Measurements from ENCODE around the gene DYNLT4. TPM values are rescaled to one million over a fixed set of nuclear protein-coding genes. Genes with fewer than 3 reads are reported as not detected.

DYNLT4 gene
- polyA plus RNA-seq, 1 donor (not counting 4 experiments of a cell fraction or from before 2014, with no cell fraction given), result not detected

GRCh38 chr1:44846985-44847384, 39.8 kb upstream of the DYNLT4 start:
- no peaks in the 10 kb centered on the region for H3K27me3 ChIP-seq (ENCODE audit: control insufficient read depth, extremely low read depth, insufficient read depth, low read length)
- H3K9me1 ChIP-seq (ENCODE audit: control insufficient read depth, extremely low read depth, insufficient read depth, low read length), result no peaks in the 10 kb centered on the region
- H3K36me3 ChIP-seq (ENCODE audit: control insufficient read depth in 2 of 2, extremely low read depth in 1 of 2, insufficient read depth in 2 of 2, low read length in 2 of 2), result no peaks in the 10 kb centered on the region
- TF ChIP-seq EZH2 (IDR thresholded peaks at IDR 0.05; ENCODE audit: low read length), result no peak
- TF ChIP-seq CTCF (optimal IDR thresholded peaks at IDR 0.05 in 1 of 3, IDR thresholded peaks at IDR 0.05 in 1 of 3, conservative IDR thresholded peaks at IDR 0.05 in 1 of 3; ENCODE audit: extremely low read depth in 1 of 3, insufficient read depth in 2 of 3, low read length in 3 of 3), result no peak
- no peaks in the 10 kb centered on the region for H4K20me1 ChIP-seq (ENCODE audit: control insufficient read depth, extremely low read depth, insufficient read depth, low read length)
- H3K79me2 ChIP-seq (ENCODE audit: control insufficient read depth, insufficient read depth, low read length), result no peaks in the 10 kb centered on the region
- H3K4me2 ChIP-seq (ENCODE audit: control insufficient read depth, extremely low read depth, insufficient read depth, low read depth, low read length), result no peak overlapping the region
- no peaks in the 10 kb centered on the region for H3K9me3 ChIP-seq (ENCODE audit: control insufficient read depth, low read depth, low read length)
- no peak overlapping the region for H3K9ac ChIP-seq (ENCODE audit: control insufficient read depth, extremely low read depth, insufficient read depth, low read length)
- H3K4me1 ChIP-seq (ENCODE audit: control insufficient read depth, extremely low read depth, insufficient read depth, low read length), result peaks cover 10% of the 10 kb centered on the region
- no peak overlapping the region for H3K4me3 ChIP-seq (ENCODE audit: control insufficient read depth in 2 of 3, extremely low read depth in 1 of 3, insufficient read depth in 2 of 3, low read depth in 1 of 3, low read length in 3 of 3)
- dilution Hi-C loops (cut with MboI; ENCODE audit: extremely low pct_ligation_motif_present, low sequenced_read_pairs), result no loop called here
- H2AFZ ChIP-seq (ENCODE audit: control insufficient read depth, low read length), result no peak overlapping the region
- DNase-seq (ENCODE audit: low read depth, low spot score), result no peak
- FAIRE-seq, result no peak
- H3K27ac ChIP-seq (ENCODE audit: control insufficient read depth, insufficient read depth, low read length), result no peak overlapping the region

GRCh38 chr1:44842862-44843655, 35.9 kb upstream of the DYNLT4 start, which contains the start of gene PTCH2:
PTCH2 (minus strand) TSS chr1:44843253; CDS start chr1:44842932, 321 bp downstream.
- Histone ChIP-seq H3K79me2 (ENCODE audit: control insufficient read depth, insufficient read depth, low read length) (no peaks in the 10 kb centered on the region), H3K36me3 (ENCODE audit: control insufficient read depth in 2 of 2, extremely low read depth in 1 of 2, insufficient read depth in 2 of 2, low read length in 2 of 2) (no peaks in the 10 kb centered on the region), H3K9me1 (ENCODE audit: control insufficient read depth, extremely low read depth, insufficient read depth, low read length) (no peaks in the 10 kb centered on the region), H3K4me1 (ENCODE audit: control insufficient read depth, extremely low read depth, insufficient read depth, low read length) (peaks cover 3% of the 10 kb centered on the region), H4K20me1 (ENCODE audit: control insufficient read depth, extremely low read depth, insufficient read depth, low read length) (no peaks in the 10 kb centered on the region), H3K9me3 (ENCODE audit: control insufficient read depth, low read depth, low read length) (no peaks in the 10 kb centered on the region), H2AFZ (ENCODE audit: control insufficient read depth, low read length) (peak within 1 kb of the TSS; percentile 62), H3K27me3 (ENCODE audit: control insufficient read depth, extremely low read depth, insufficient read depth, low read length) (no peaks in the 10 kb centered on the region), H3K9ac (ENCODE audit: control insufficient read depth, extremely low read depth, insufficient read depth, low read length) (peak within 1 kb of the TSS; percentile 54), H3K27ac (ENCODE audit: control insufficient read depth, insufficient read depth, low read length) (no peak within 1 kb of the TSS), H3K4me2 (ENCODE audit: control insufficient read depth, extremely low read depth, insufficient read depth, low read depth, low read length) (peak within 1 kb of the TSS; percentile 77), H3K4me3 (ENCODE audit: control insufficient read depth in 2 of 3, extremely low read depth in 1 of 3, insufficient read depth in 2 of 3, low read depth in 1 of 3, low read length in 3 of 3) (peak within 1 kb of the TSS; percentile 35 to 49 (median 46))
- dilution Hi-C loops (cut with MboI; ENCODE audit: extremely low pct_ligation_motif_present, low sequenced_read_pairs), result no loop called here
- DNase-seq (ENCODE audit: low read depth, low spot score) (no peak), FAIRE-seq (no peak)
- TF ChIP-seq EZH2 (IDR thresholded peaks at IDR 0.05; ENCODE audit: low read length) (peak; percentile 38), CTCF (optimal IDR thresholded peaks at IDR 0.05 in 1 of 3, IDR thresholded peaks at IDR 0.05 in 1 of 3, conservative IDR thresholded peaks at IDR 0.05 in 1 of 3; ENCODE audit: extremely low read depth in 1 of 3, insufficient read depth in 2 of 3, low read length in 3 of 3) (no peak)
